GM12864 (cell line): ENCODE data around the gene PURA.

Experiments used
- DNase-seq: peaks from one replicate; pipeline ENCODE4 v3.0.0-alpha.2; 2011; ENCODE audit warnings: low read depth
- H3K4me3 ChIP-seq: 2 replicates; pipeline ENCODE4 v1.5.1; 2011; ENCODE audit warnings: mild to moderate bottlenecking, low read depth, low read length, control low read depth
- CTCF ChIP-seq: IDR thresholded peaks from 2 replicates; pipeline ENCODE4 v1.5.1; 2011; ENCODE audit warnings: low read depth, mild to moderate bottlenecking, moderate library complexity, low read length, control low read depth, inconsistent platforms; ENCODE audit errors: missing control alignments

Gene PURA

GRCh38 chr5:140109018-140109758 lies 4.7 kb upstream of the PURA start:
- no peak for TF ChIP-seq CTCF
- H3K4me3 ChIP-seq, result peak overlapping the region; percentile 82
- DNase-seq, result no peak

- no peak overlapping the region for H3K4me3 ChIP-seq
- DNase-seq, result no peak
- TF ChIP-seq CTCF, result no peak
These were observed 3.9 kb upstream of the PURA start for GRCh38 chr5:140109759-140110645.

- DNase-seq, result no peak
- TF ChIP-seq CTCF, result no peak
- no peak overlapping the region for H3K4me3 ChIP-seq
These were observed 3.3 kb upstream of the PURA start for GRCh38 chr5:140110646-140110957.

- TF ChIP-seq CTCF, result no peak
- no peak for DNase-seq
- H3K4me3 ChIP-seq, result no peak overlapping the region
These were observed 2.7 kb upstream of the PURA start for GRCh38 chr5:140111011-140111858.

GRCh38 chr5:140111859-140112551 lies 1.9 kb upstream of the PURA start:
- DNase-seq, result no peak
- no peak overlapping the region for H3K4me3 ChIP-seq
- TF ChIP-seq CTCF, result no peak

- TF ChIP-seq CTCF, result no peak
- no peak for DNase-seq
These were observed 1.2 kb upstream of the PURA start for GRCh38 chr5:140112685-140113179.

More at GRCh38 chr5:140112685-140113179, 1.2 kb upstream of the PURA start:
- peak overlapping the region; percentile 80 for H3K4me3 ChIP-seq
